ENCODE results near the gene IMPDH2. TPM values are rescaled to one million over a fixed set of nuclear protein-coding genes. Genes with fewer than 3 reads are reported as not detected.

The IMPDH2 gene
- total RNA-seq, 1 experiment from 2014 or later: 576 TPM

DNA sequence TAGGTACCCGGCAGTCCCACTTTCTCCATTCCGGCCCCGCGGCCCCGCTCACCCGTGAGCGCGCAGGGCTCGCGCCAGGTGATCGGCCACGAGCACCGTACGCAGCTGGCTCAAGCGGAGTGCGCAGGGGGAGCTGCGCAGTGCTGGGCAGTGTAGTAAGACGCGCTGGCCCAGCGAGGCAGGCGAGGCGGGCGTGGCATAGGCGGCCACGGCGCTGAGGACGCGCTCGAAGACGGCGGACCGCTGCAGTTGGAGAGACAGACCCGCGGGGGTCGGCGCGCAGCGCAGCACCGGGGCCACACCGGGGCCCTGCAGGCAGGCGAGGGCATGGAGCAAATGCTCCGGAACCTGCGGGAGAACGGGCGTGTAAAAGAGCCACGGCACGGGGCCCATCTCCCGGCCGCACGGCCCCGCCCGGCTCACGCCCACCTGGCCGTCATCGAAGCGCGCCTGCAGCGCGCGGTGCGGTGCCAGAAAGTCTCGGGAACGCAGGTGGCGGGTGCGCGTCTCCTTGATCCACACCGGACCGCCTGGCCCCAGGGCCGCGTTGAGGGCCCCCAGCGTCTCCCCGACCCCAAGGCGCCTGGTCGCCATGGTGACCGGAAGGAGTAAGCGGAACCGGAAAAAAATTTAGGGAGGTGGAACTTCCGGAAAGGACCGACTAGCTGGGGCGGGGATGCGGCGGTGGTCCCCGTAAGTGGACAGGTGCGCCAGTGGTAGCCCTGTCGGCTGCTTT lies 11.1 kb downstream of the IMPDH2 start, which contains the start of gene DALRD3:
Gene DALRD3, minus strand, starts transcription at position 610 of the 736 bp plus-strand sequence. Its CDS starts 16 bp downstream, at position 594.
- Histone ChIP-seq H3F3A (ENCODE audit: low read length, unreplicated experiment) (no peaks in the 10 kb centered on the region), H3K4me3 (ENCODE audit: low read length) (peak within 1 kb of the TSS; percentile 94), H3K27ac (ENCODE audit: low read length) (peak within 1 kb of the TSS; percentile 56), H3K4me1 (ENCODE audit: insufficient read depth, low read length) (peaks cover 23% of the 10 kb centered on the region; the same call in 1 of the 2 replicates), H3K27me3 (ENCODE audit: low read length) (no peaks in the 10 kb centered on the region), H3K36me3 (ENCODE audit: low read depth, low read length) (peaks cover 17% of the 10 kb centered on the region), H3K9me2 (replicated peaks; ENCODE audit: low read length) (no peaks in the 10 kb centered on the region), H3K79me2 (ENCODE audit: low read length) (peaks cover 42% of the 10 kb centered on the region), H3K9ac (ENCODE audit: low read length) (peak within 1 kb of the TSS; percentile 96), H4K20me1 (ENCODE audit: low read length) (peaks cover 6% of the 10 kb centered on the region), H3K9me3 (ENCODE audit: low read length) (no peaks in the 10 kb centered on the region), H3K4me2 (ENCODE audit: low read length) (peak within 1 kb of the TSS; percentile 99), H2AFZ (ENCODE audit: low read length) (peak within 1 kb of the TSS; percentile 86)
- POLR2A ChIA-PET (ENCODE audit: unreplicated experiment): interaction anchor here (0.5 to 1.0 kb wide), 5 partner anchors 10 to 383 kb away, joined by 3 to 5 read pairs (median 3); partner anchors contain the start of genes ARIH2, SLC26A6 and WDR6
- DNase-seq: peak; percentile 78
- CTCF ChIA-PET: interaction anchor here (1.5 to 1.9 kb wide), 2 partner anchors 11 to 30 kb away, joined by 4 to 14 read pairs; partner anchors contain the start of gene WDR6
- TF ChIP-seq EZH2 (IDR thresholded peaks at IDR 0.05; ENCODE audit: low read length, unreplicated experiment): no peak
- TF ChIP-seq EZH2phosphoT487 (IDR thresholded peaks at IDR 0.05; ENCODE audit: borderline replicate concordance, low read length): no peak
- TF ChIP-seq, protein P1, sequence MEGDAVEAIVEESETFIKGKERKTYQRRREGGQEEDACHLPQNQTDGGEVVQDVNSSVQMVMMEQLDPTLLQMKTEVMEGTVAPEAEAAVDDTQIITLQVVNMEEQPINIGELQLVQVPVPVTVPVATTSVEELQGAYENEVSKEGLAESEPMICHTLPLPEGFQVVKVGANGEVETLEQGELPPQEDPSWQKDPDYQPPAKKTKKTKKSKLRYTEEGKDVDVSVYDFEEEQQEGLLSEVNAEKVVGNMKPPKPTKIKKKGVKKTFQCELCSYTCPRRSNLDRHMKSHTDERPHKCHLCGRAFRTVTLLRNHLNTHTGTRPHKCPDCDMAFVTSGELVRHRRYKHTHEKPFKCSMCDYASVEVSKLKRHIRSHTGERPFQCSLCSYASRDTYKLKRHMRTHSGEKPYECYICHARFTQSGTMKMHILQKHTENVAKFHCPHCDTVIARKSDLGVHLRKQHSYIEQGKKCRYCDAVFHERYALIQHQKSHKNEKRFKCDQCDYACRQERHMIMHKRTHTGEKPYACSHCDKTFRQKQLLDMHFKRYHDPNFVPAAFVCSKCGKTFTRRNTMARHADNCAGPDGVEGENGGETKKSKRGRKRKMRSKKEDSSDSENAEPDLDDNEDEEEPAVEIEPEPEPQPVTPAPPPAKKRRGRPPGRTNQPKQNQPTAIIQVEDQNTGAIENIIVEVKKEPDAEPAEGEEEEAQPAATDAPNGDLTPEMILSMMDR (conservative IDR thresholded peaks at IDR 0.05; ENCODE audit: low read depth, low read length): no peak
- intact Hi-C loops (cut with micrococcal nuclease): no loop called here
- ATAC-seq: peak; percentile 37
- no TSS peak for BruUV-seq (replicated peaks)

DNA sequence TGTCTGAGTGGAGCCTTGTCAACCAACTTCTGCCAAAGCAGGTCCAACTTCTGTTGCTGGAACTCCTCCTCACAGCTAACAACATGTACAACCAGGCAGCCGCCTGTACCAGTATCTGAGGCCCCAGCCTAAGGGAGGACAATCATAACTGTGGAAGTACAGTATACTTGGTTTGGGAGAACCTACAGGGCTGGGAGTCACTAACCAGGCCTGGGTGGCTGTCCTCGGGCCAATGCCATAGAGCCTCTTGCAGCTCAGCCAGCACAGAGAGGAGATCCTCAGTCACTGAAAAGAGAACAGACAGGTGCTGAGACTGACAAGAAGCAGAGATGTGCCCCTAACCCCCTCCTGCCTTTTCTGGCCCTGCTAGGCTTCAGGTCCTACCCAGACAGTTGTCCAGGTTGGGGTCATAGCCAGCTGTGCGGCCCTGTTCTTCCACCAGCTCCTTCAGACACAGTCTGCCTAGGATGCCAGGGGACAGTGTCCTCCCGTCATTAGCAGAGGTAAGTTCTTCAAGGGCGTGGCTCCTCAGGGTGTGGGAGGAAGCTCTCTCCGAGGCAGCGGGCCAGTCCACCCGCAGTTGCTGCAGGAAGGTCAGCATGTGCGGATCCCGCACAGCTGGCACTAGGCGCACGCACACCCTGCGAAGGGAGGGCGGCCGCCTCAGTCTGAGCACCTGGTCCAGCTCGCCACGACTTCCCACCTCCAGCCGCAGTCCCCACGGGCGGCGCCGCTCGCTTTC lies 11.8 kb downstream of the IMPDH2 start:
- CTCF ChIA-PET: interaction anchor here (0.6 to 1.9 kb wide), 3 partner anchors 10 to 30 kb away, joined by 3 to 14 read pairs (median 4); partner anchors contain the start of gene WDR6
- H3K36me3 ChIP-seq (ENCODE audit: low read depth, low read length): peaks cover 21% of the 10 kb centered on the region
- POLR2A ChIA-PET (ENCODE audit: unreplicated experiment): interaction anchor here (0.5 to 1.0 kb wide), 5 partner anchors 10 to 382 kb away, joined by 3 to 5 read pairs (median 3); partner anchors contain the start of genes ARIH2, SLC26A6 and WDR6
- peaks cover 42% of the 10 kb centered on the region for H3K79me2 ChIP-seq (ENCODE audit: low read length)
- H4K20me1 ChIP-seq (ENCODE audit: low read length): peaks cover 7% of the 10 kb centered on the region
- peak; percentile 4 for ATAC-seq
- H3K9me2 ChIP-seq (replicated peaks; ENCODE audit: low read length): no peaks in the 10 kb centered on the region
- H3K9ac ChIP-seq (ENCODE audit: low read length): peak overlapping the region; percentile 96
- peak overlapping the region; percentile 86 for H2AFZ ChIP-seq (ENCODE audit: low read length)
- peaks cover 22% of the 10 kb centered on the region; the same call in 1 of the 2 replicates for H3K4me1 ChIP-seq (ENCODE audit: insufficient read depth, low read length)
- DNase-seq: peak; percentile 59
- intact Hi-C loops (cut with micrococcal nuclease): no loop called here
- peak overlapping the region; percentile 56 for H3K27ac ChIP-seq (ENCODE audit: low read length)
- no peaks in the 10 kb centered on the region for H3F3A ChIP-seq (ENCODE audit: low read length, unreplicated experiment)
- no TSS peak for BruUV-seq (replicated peaks)
- no peaks in the 10 kb centered on the region for H3K9me3 ChIP-seq (ENCODE audit: low read length)
- H3K4me2 ChIP-seq (ENCODE audit: low read length): peak overlapping the region; percentile 99
- TF ChIP-seq, protein P1 (conservative IDR thresholded peaks at IDR 0.05; ENCODE audit: low read depth, low read length): no peak
- no peak for TF ChIP-seq EZH2phosphoT487 (IDR thresholded peaks at IDR 0.05; ENCODE audit: borderline replicate concordance, low read length)
- TF ChIP-seq EZH2 (IDR thresholded peaks at IDR 0.05; ENCODE audit: low read length, unreplicated experiment): no peak
- H3K27me3 ChIP-seq (ENCODE audit: low read length): no peaks in the 10 kb centered on the region
- peak overlapping the region; percentile 94 for H3K4me3 ChIP-seq (ENCODE audit: low read length)

All from PC-3 (cell line).